GM08714 (cell line): ENCODE data around the gene EFNB2.

Experiments
- H3K4me3 ChIP-seq: fragments of 200-500 bp; sonication (Bioruptor generic); 2 replicates; pipeline ENCODE4 v1.5.1; 2014; ENCODE audit warnings: mild to moderate bottlenecking, low read length, inconsistent platforms
- ZNF274 ChIP-seq: IDR thresholded peaks from 2 replicates; pipeline ENCODE4 v1.6.1; 2012; ENCODE audit warnings: mild to moderate bottlenecking, low read depth, low read length

The EFNB2 gene

GRCh38 chr13:106533943-106534638 lies 1.4 kb downstream of the EFNB2 start:
- peak overlapping the region; percentile 75 for H3K4me3 ChIP-seq
- TF ChIP-seq ZNF274: no peak

DNA sequence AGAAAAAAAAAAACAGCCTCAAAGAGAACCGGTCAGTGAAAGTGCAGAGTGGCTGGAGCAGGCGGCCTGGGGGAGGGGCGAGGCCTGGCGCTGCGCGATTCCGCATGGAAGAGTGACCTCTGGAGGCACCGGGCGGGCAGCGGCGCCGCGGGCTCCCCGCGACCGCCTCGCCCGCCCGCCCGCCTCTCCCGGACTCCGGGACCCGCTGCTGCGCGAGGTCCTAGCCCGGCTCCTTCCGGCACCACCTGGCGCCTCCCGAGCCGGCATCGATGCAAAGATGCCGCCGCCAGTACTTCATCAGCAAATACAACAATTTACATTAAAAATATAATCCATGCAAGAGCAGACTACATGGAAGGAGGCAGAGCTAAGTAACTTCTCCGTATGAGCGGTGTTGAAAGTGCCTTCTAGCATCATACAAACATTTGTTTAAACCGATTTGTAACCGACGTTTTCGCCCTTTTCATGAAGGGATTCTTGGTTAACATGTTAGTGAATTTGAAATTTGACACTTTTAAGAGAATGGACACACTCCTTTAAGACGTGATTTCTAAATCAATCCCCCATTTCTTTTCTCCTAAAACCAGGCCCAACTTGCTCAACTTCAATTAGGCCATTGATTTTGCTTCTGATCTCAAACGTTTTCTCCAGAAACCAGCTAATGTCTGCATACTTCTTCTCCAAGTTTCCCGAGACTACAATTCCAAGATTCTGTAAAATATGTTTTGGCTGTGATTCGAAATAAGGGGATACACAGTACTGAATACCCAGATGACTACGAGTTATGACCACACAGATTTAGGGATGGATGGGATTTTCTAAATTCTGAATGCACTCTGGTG lies 2.1 kb downstream of the EFNB2 start:
- peak overlapping the region; percentile 41 for H3K4me3 ChIP-seq
- no peak for TF ChIP-seq ZNF274

DNA sequence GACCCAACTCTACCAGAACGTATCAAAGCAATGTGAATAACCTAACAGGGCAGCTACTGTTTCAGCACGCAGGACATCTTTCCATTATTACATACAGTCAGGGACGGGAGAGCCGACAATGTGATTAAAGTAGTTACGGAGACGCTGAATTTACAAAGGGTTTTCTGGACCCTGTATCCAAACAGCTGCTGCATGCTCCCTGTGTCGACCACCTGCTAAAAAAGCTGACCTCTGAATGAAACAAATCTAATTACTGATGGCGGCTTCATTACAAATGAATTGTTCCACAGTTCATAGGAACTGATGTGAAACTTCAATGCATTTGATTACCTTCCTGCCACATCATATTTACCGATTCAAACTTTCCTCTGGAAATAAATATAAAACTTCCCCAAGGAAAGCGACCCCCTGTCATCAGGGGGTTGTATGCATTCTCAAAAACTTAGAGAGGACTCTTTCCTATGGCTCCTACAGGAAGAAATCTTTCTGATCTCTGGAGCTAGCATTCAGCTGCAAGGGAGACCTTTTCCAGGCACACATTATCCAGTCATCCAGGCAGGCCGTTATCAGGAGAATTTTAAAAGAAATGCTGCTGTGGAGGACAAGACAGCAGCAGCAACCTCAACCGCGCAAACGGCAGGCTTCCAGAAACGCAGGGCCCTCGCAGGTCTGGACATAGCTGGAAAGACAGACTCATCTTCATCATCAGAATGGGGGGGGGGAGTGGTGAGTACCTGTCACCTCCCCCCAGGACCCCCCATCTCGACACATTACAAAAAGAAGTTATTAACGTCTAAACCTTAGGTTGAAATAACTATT lies 3.1 kb downstream of the EFNB2 start:
- peak overlapping the region; percentile 30; the same call in 1 of the 2 replicates for H3K4me3 ChIP-seq

DNA sequence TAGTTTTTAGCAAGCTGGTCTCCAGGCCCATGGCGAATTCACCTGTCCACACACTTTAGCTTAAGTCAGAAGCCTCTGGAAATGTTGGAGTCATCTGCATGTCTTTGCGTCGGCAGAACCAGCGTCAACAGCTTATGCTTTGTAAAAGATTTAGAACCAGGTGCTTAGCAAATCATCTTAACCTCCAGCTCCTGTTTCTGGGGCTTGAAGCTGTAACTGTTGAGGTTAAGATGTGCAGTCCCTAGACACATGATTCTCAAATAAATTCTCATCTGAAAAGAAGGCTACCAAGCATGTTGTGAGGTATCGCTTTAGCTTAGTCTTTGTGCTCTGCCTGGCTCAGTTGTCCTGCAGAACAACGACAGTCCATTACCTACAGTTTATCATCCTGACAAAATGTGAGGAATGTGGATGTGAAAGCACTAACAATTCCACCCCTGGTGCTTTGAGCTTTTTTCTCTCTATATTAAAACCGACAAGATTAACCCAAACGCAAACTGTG lies 4.4 kb downstream of the EFNB2 start:
- H3K4me3 ChIP-seq: no peak overlapping the region

More for the DNA sequence above, 3.1 kb downstream of the EFNB2 start:
- no peak for TF ChIP-seq ZNF274

DNA sequence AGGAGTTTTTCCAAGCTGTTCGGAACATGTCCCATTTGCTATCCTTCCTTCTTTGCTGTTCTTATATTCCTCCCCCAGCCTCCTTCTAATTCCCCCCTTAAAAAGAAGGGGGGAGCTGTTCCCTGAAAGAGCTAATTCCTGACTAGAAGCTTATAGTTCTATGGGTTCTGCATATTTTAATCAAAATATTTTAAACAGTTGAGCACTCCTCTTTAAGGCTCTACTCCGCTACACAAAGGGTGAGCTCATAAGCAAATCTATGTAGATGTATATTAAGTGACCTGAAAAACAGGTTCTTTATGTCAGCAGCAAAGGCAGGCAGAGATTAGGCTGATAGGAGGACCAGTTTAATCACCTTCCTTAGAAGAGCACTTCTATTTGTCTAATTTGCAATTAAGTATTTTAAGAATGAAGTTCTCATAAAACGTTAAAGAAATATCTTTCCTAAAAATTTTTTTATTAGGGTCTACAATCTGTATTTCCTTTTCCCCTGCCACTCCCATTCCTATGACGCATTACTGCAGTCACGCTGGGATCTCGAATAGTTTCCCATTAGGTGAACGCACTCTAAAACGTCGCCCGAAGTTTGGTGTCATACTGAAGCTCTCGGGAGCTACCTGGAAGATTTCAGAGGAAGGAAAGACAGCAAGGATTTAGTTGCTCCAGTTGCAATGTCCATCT lies 5.2 kb downstream of the EFNB2 start:
- H3K4me3 ChIP-seq: no peak overlapping the region
- TF ChIP-seq ZNF274: no peak

More for the DNA sequence above, 4.4 kb downstream of the EFNB2 start:
- no peak for TF ChIP-seq ZNF274

GRCh38 chr13:106529415-106530170 lies 5.9 kb downstream of the EFNB2 start:
- TF ChIP-seq ZNF274: no peak
- H3K4me3 ChIP-seq: no peak overlapping the region

DNA sequence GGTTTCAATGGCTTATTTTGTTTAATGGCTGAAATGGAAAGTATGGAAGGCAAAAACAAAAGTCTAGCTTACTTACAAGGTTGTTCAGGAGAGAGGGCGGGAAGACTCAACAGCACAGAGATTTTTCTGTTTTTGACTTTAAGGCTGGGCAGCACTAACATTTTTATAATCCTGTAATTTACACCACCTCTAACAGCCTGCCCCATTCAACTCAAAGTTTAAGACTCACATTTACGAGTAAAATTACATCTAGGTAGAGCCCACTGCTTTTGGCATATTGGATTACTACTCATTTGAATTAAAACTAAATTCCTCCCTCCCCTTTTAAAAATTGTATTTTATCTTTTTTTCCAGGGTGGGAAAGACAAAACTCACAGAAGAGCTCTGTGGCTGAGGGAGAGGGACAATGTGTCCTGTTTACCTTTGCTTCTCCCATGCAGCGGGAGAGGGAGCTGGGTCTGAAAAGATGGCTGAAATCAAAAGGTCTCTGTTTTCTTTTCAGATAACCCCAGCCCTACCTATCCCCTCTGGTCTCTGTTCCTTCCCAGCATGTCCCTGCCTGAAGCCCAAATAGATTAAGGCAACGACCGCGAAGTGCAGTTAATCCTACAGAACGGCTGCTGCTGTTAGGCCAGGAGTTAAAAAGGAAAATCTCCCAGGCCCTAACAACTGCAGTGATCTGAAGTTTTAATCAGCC lies 6.6 kb downstream of the EFNB2 start:
- TF ChIP-seq ZNF274: no peak

DNA sequence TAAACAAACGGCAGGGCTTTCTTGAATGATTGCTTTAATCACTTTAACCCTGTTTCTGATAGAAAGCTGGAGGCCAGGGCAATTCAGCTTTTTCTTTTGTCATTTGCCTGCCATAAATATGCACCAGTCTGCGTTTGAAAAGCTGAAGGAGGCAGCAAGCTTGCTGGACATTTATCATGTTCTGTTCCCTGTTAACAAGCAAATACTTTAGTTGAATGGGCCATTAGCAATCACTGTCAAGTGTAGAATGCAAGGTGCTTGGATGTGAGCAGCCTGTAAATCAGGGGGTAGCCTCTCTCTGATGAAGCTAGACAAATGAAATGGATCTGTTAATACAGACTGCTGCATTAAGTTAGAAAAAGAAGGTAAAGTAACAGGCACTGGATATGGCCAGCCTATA lies 7.6 kb downstream of the EFNB2 start:
- no peak for TF ChIP-seq ZNF274
- no peak overlapping the region for H3K4me3 ChIP-seq

More for the DNA sequence above, 6.6 kb downstream of the EFNB2 start:
- no peak overlapping the region for H3K4me3 ChIP-seq

DNA sequence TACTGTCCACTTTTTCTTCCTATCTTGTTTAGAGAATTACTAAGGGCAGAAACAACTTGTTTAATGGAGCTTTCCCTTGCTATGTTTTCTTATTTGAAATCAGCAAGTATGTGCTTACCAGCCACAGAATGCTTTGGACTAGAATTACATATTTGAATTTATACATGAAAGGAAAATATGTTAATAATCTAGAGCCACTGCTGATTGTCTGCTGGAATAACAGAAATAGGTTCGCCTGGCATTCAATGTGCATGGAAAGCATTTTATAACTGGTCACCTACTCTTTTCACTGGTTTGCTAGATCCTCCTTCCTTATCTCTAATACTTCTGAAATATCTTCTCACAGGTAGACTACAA lies 8.0 kb downstream of the EFNB2 start:
- no peak overlapping the region for H3K4me3 ChIP-seq
- no peak for TF ChIP-seq ZNF274

DNA sequence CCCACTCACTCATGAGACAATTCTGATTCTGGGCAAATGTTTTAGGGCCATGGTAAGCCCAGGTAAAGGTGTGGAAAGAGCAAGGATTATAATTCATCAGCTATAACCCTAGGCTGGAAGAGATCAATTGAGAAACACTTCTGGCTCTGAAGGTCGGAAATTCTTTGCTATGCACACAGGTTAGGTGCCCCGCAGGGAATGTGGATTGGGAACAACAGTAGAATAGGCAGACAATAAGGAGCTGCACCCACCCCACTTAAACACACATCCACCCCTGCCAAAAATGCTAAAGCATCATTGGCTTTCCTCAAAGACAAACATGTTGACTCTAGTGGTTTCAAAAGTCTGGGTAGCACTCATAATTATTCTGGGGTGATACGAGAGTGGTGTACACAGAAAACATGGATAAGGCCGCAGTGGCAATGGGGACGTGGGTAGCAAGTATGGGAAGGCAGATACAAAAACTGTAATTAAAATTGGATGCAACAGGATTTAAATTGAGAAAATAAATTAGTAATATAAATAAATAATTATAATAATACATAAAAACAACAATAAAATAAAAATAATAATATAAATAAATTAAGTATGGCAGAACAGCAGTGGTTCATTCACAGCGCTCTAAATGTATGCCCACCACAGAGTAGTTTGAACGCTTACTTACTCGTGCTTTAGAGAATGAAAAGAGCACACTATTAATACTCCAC lies 8.6 kb downstream of the EFNB2 start:
- TF ChIP-seq ZNF274: no peak
- H3K4me3 ChIP-seq: no peak overlapping the region

GRCh38 chr13:106525865-106526264 lies 9.6 kb downstream of the EFNB2 start:
- no peak overlapping the region for H3K4me3 ChIP-seq
- TF ChIP-seq ZNF274: no peak

GRCh38 chr13:106524108-106524507 lies 11.4 kb downstream of the EFNB2 start:
- H3K4me3 ChIP-seq: no peak overlapping the region
- TF ChIP-seq ZNF274: no peak
